HCT116 (cell line): ENCODE results near the gene LMX1A. TPM values are rescaled to one million over a fixed set of nuclear protein-coding genes. Genes with fewer than 3 reads are reported as not detected.
A peak's percentile ranks its signal among the peaks of the same experiment; 100 is the strongest.

ENCODE experiments used
- ATAC-seq: fragments of 200-7000 bp; cut with Tn5 transposase; 2 replicates; pipeline ENCODE4 v1.9.1; 2020; ENCODE audit warnings: mild to moderate bottlenecking, moderate library complexity
- BruUV-seq: library from RNA; stranded (reverse); fragments of 400-500 nt; replicated peaks from 2 replicates; lab custom pipeline; 2021; lab: Mats Ljungman, UMichigan
- CTCF ChIA-PET: fragments of 300-600 bp; sonication (Branson Sonifier 250); formaldehyde crosslinking; loops from one replicate; lab custom pipeline; 2021; ENCODE audit warnings: antibody characterized with exemption; lab: Charles Lee
- POLR2A ChIA-PET: fragments of 300-600, 350-600 bp; sonication (Branson Sonifier 250); formaldehyde crosslinking; loops from one replicate; lab custom pipeline; 2021; ENCODE audit warnings: antibody characterized with exemption; lab: Charles Lee
- RAD21 ChIA-PET, 2 experiments: fragments of 300-600 bp; sonication (Branson Sonifier 250); formaldehyde crosslinking; loops; one replicate each; lab custom pipeline; 2023; ENCODE audit warnings: low total read pairs in 2 of 2; ENCODE audit not compliant: uncharacterized antibody in 2 of 2, unreplicated experiment in 2 of 2, low non-redundant PET in 1 of 2; lab: Charles Lee
- DNase-seq: peaks from one replicate; pipeline ENCODE4 v3.0.0-alpha.2; 2010; ENCODE audit warnings: low read depth, low spot score
- H2AFZ ChIP-seq: fragments of 200-600 bp; shearing (Covaris generic), sonication (generic); 2 replicates; pipeline ENCODE4 v1.6.1; 2017; ENCODE audit warnings: low read depth, mixed run types, mixed read lengths, antibody characterized with exemption, low read length; ENCODE audit not compliant: poor library complexity, severe bottlenecking
- H3K27ac ChIP-seq: 2 replicates; pipeline ENCODE4 v1.5.1; 2012; ENCODE audit warnings: low read depth, low read length
- H3K27me3 ChIP-seq: fragments of 200-600 bp; sonication (generic); 2 replicates; pipeline ENCODE4 v1.6.1; 2016; ENCODE audit warnings: mixed run types, low read length, mixed read lengths; ENCODE audit not compliant: insufficient read depth
- H3K36me3 ChIP-seq, 2 experiments: fragments of 200-500 bp in 1 of 2; fragments of 200-600 bp in 1 of 2; sonication (Bioruptor generic) in 1 of 2; sonication (generic) in 1 of 2; 2 replicates each; pipeline versions ENCODE4 v1.5.1 to v1.6.1; 2014 to 2016; ENCODE audit warnings: low read length in 2 of 2, inconsistent platforms in 1 of 2, mixed read lengths in 1 of 2, mixed run types in 1 of 2; ENCODE audit not compliant: insufficient read depth in 2 of 2, control insufficient read depth in 1 of 2
- H3K4me1 ChIP-seq, 2 experiments: fragments of 200-600 bp in 1 of 2; sonication (generic) in 1 of 2; 2 replicates each; pipeline versions ENCODE4 v1.5.1 to v1.6.1; 2012 to 2017; ENCODE audit warnings: low read length in 2 of 2, inconsistent platforms in 1 of 2, mild to moderate bottlenecking in 1 of 2, mixed read lengths in 1 of 2, mixed run types in 1 of 2, moderate library complexity in 1 of 2; ENCODE audit not compliant: insufficient read depth in 2 of 2, control insufficient read depth in 1 of 2
- H3K4me2 ChIP-seq: fragments of 200-600 bp; sonication (generic); 2 replicates; pipeline ENCODE4 v1.6.1; 2017; ENCODE audit warnings: mixed run types, low read length, mixed read lengths
- H3K4me3 ChIP-seq, 2 experiments: fragments of 200-600 bp in 1 of 2; sonication (generic) in 1 of 2; replicated peaks in 1 of 2; 2 replicates each; pipeline ENCODE4 v1.5.1; 2011 to 2016; ENCODE audit warnings: low read length in 2 of 2, control low read depth in 1 of 2, low read depth in 1 of 2, mild to moderate bottlenecking in 1 of 2, mixed read lengths in 1 of 2, mixed run types in 1 of 2
- H3K79me2 ChIP-seq: fragments of 200-600 bp; sonication (generic); 2 replicates; pipeline ENCODE4 v1.6.1; 2017; ENCODE audit warnings: mild to moderate bottlenecking, mixed run types, low read length, moderate library complexity, mixed read lengths; ENCODE audit not compliant: insufficient read depth
- H3K9ac ChIP-seq: fragments of 200-600 bp; sonication (generic); 2 replicates; pipeline ENCODE4 v1.6.1; 2016; ENCODE audit warnings: low read length, mixed read lengths
- H3K9me2 ChIP-seq: fragments of 200-600 bp; sonication (generic), shearing (Covaris generic); 2 replicates; pipeline ENCODE4 v1.6.1; 2017; ENCODE audit warnings: mixed run types, mild to moderate bottlenecking, moderate library complexity; ENCODE audit not compliant: insufficient read depth
- H3K9me3 ChIP-seq, 2 experiments: fragments of 200-500 bp in 1 of 2; fragments of 200-600 bp in 1 of 2; sonication (Bioruptor generic) in 1 of 2; sonication (generic) in 1 of 2; 2 replicates each; pipeline ENCODE4 v1.6.1; 2014 to 2017; ENCODE audit warnings: low read length in 2 of 2, mixed read lengths in 2 of 2, inconsistent platforms in 1 of 2, low read depth in 1 of 2, mild to moderate bottlenecking in 1 of 2, mixed run types in 1 of 2, moderate library complexity in 1 of 2; ENCODE audit not compliant: control insufficient read depth in 1 of 2, insufficient read depth in 1 of 2
- H4K20me1 ChIP-seq: fragments of 200-600 bp; sonication (generic), shearing (Covaris generic); 2 replicates; pipeline ENCODE4 v1.6.1; 2017; ENCODE audit warnings: mixed run types, mild to moderate bottlenecking, moderate library complexity; ENCODE audit not compliant: insufficient read depth
- ATF3 ChIP-seq: IDR thresholded peaks from 2 replicates; pipeline ENCODE4 v1.6.1; 2012
- CBX3 ChIP-seq: IDR thresholded peaks from 2 replicates; pipeline ENCODE4 v1.6.1; 2012; ENCODE audit warnings: low read depth
- CEBPB ChIP-seq: IDR thresholded peaks from 2 replicates; pipeline ENCODE4 v1.6.1; 2012; ENCODE audit warnings: low read depth
- EGR1 ChIP-seq: IDR thresholded peaks from 2 replicates; pipeline ENCODE4 v1.6.1; 2012; ENCODE audit warnings: low read depth
- ELF1 ChIP-seq: IDR thresholded peaks from 2 replicates; pipeline ENCODE4 v1.6.1; 2012; ENCODE audit warnings: low read depth, borderline replicate concordance
- EZH2 ChIP-seq: fragments of 200-600 bp; sonication (generic); IDR thresholded peaks from 2 replicates; pipeline ENCODE4 v1.6.1; 2017; ENCODE audit warnings: antibody characterized with exemption, mixed run types
- EZH2phosphoT487 ChIP-seq: fragments of 200-600 bp; IDR thresholded peaks from 2 replicates; pipeline ENCODE4 v1.6.1; 2018; ENCODE audit warnings: antibody characterized with exemption, borderline replicate concordance
- JUND ChIP-seq: IDR thresholded peaks from 2 replicates; pipeline ENCODE4 v1.6.1; 2012
- RAD21 ChIP-seq: IDR thresholded peaks from 2 replicates; pipeline ENCODE4 v1.6.1; 2012; ENCODE audit warnings: low read depth, mild to moderate bottlenecking
- SIN3A ChIP-seq: IDR thresholded peaks from 2 replicates; pipeline ENCODE4 v1.6.1; 2012; ENCODE audit warnings: low read depth
- TCF7L2 ChIP-seq: IDR thresholded peaks from 2 replicates; pipeline ENCODE4 v1.7.0; 2011; ENCODE audit warnings: borderline replicate concordance, inconsistent platforms; ENCODE audit not compliant: insufficient read depth, insufficient read length; ENCODE audit errors: extremely low read depth
- YY1 ChIP-seq: IDR thresholded peaks from 2 replicates; pipeline ENCODE4 v1.6.1; 2011; ENCODE audit warnings: low read length, low read depth, moderate library complexity, mild to moderate bottlenecking; ENCODE audit not compliant: insufficient replicate concordance; ENCODE audit errors: extremely low read depth
- intact Hi-C: fragments of 100-400 bp; cut with micrococcal nuclease; formaldehyde crosslinking; loops from 2 replicates; pipeline ENCODE4 v1.10.0; 2022
- total RNA-seq: library from RNA; stranded (reverse); gene quantifications from one replicate; pipeline ENCODE4 v1.2.1, GENCODE V29; 2021; ENCODE audit not compliant: unreplicated experiment
- TF ChIP-seq, protein P1 (sequence below), 3 experiments: fragments of 200-600 bp in 1 of 3; sonication (generic) in 1 of 3; IDR thresholded peaks in 2 of 3; conservative IDR thresholded peaks in 1 of 3; 2 replicates each; pipeline ENCODE4 v1.5.1; 2012 to 2017; ENCODE audit warnings: low read depth in 2 of 3, low read length in 2 of 3, antibody characterized with exemption in 1 of 3, borderline replicate concordance in 1 of 3, control low read depth in 1 of 3, mild to moderate bottlenecking in 1 of 3, mixed read lengths in 1 of 3, mixed run types in 1 of 3, moderate library complexity in 1 of 3; ENCODE audit not compliant: insufficient read depth in 1 of 3

Gene LMX1A
- total RNA-seq, 1 experiment from 2014 or later: not detected

GRCh38 chr1:165152727-165153126 lies 203.8 kb downstream of the LMX1A start:
- Histone ChIP-seq H3K4me3 (no peak overlapping the region), H3K27me3 (peaks cover 42% of the 10 kb centered on the region), H4K20me1 (no peaks in the 10 kb centered on the region), H3K27ac (no peak overlapping the region), H3K9me3 (no peaks in the 10 kb centered on the region), H3K9ac (no peak overlapping the region), H3K4me2 (no peak overlapping the region), H2AFZ (no peak overlapping the region), H3K36me3 (no peaks in the 10 kb centered on the region), H3K79me2 (no peaks in the 10 kb centered on the region), H3K9me2 (no peaks in the 10 kb centered on the region), H3K4me1 (no peaks in the 10 kb centered on the region)
- intact Hi-C loops: no loop called here
- TF ChIP-seq, protein P1, sequence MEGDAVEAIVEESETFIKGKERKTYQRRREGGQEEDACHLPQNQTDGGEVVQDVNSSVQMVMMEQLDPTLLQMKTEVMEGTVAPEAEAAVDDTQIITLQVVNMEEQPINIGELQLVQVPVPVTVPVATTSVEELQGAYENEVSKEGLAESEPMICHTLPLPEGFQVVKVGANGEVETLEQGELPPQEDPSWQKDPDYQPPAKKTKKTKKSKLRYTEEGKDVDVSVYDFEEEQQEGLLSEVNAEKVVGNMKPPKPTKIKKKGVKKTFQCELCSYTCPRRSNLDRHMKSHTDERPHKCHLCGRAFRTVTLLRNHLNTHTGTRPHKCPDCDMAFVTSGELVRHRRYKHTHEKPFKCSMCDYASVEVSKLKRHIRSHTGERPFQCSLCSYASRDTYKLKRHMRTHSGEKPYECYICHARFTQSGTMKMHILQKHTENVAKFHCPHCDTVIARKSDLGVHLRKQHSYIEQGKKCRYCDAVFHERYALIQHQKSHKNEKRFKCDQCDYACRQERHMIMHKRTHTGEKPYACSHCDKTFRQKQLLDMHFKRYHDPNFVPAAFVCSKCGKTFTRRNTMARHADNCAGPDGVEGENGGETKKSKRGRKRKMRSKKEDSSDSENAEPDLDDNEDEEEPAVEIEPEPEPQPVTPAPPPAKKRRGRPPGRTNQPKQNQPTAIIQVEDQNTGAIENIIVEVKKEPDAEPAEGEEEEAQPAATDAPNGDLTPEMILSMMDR (IDR thresholded peaks at IDR 0.05 in 2 of 3, conservative IDR thresholded peaks at IDR 0.05 in 1 of 3; ENCODE audit: borderline replicate concordance in 1 of 3, insufficient read depth in 1 of 3, low read depth in 2 of 3, low read length in 2 of 3): peak; percentile 12 to 40 (median 36); a peak in 4 of 6 replicates
- no peak for TF ChIP-seq EGR1
- no peak for DNase-seq
- ChIA-PET CTCF (interaction anchor here (0.5 to 1.6 kb wide), 3 partner anchors 23 to 257 kb away, joined by 3 to 5 read pairs (median 3); no protein-coding TSS in a partner anchor), RAD21 (no interaction called here), POLR2A (no interaction called here)
- ATAC-seq: peak; percentile 85
- BruUV-seq: no TSS peak

- Histone ChIP-seq H3K36me3 (no peaks in the 10 kb centered on the region), H3K9me2 (no peaks in the 10 kb centered on the region), H3K4me3 (no peak overlapping the region), H3K27me3 (peaks cover 36% of the 10 kb centered on the region), H3K27ac (no peak overlapping the region), H2AFZ (no peak overlapping the region), H3K9ac (no peak overlapping the region), H3K79me2 (no peaks in the 10 kb centered on the region), H4K20me1 (no peaks in the 10 kb centered on the region), H3K4me1 (no peaks in the 10 kb centered on the region), H3K4me2 (no peak overlapping the region), H3K9me3 (no peaks in the 10 kb centered on the region)
- POLR2A ChIA-PET: no interaction called here
- RAD21 ChIA-PET: no interaction called here
- TF ChIP-seq RAD21: no peak
- TF ChIP-seq ELF1: no peak
- no peak for TF ChIP-seq CEBPB
- TF ChIP-seq SIN3A: no peak
- TF ChIP-seq EZH2phosphoT487: no peak
- TF ChIP-seq TCF7L2: no peak
- TF ChIP-seq CBX3: no peak
- no peak for TF ChIP-seq YY1
- no peak for TF ChIP-seq EGR1
- no peak for TF ChIP-seq ATF3
- no peak for TF ChIP-seq EZH2
- no peak for TF ChIP-seq JUND
- ATAC-seq (no peak), DNase-seq (no peak)
- BruUV-seq: no TSS peak
- intact Hi-C loops: no loop called here
- CTCF ChIA-PET: interaction anchor here (0.5 to 1.6 kb wide), 3 partner anchors 22 to 256 kb away, joined by 3 to 5 read pairs (median 3); no protein-coding TSS in a partner anchor
Observed at GRCh38 chr1:165152109-165152508, 204.4 kb downstream of the LMX1A start.
